K562 (cell line): ENCODE measurements around the gene FOXI1. TPM values are rescaled to one million over a fixed set of nuclear protein-coding genes. Genes with fewer than 3 reads are reported as not detected.

Source experiments
- ATAC-seq: fragments of 200-7000 bp; cut with Tn5 transposase; 3 replicates; pipeline ENCODE4 v1.9.1; 2020; ENCODE audit warnings: moderate library complexity
- BruUV-seq: library from RNA; stranded (reverse); fragments of 400-500 nt; replicated peaks from 2 replicates; lab custom pipeline; 2021; lab: Mats Ljungman, UMichigan
- CTCF ChIA-PET: fragments of 300-600 bp; formaldehyde crosslinking; extraction: SDS; loops from one replicate; lab custom pipeline; 2021; ENCODE audit warnings: low intra/inter-chr PET ratio; lab: Yijun Ruan, JAX
- POLR2A ChIA-PET: fragments of 300-600, 350-650 bp; sonication (Branson Sonifier 250); formaldehyde crosslinking; extraction: SDS; loops from one replicate; lab custom pipeline; 2021; ENCODE audit warnings: antibody characterized with exemption, inconsistent platforms; lab: Yijun Ruan, JAX
- DNase-seq, 4 experiments: peaks; one replicate each; pipeline versions ENCODE4 v3.0.0 to v3.0.0-alpha.2; 2011 to 2018; ENCODE audit warnings: low spot score in 3 of 4, mixed read lengths in 3 of 4; ENCODE audit errors: extremely low read depth in 1 of 4
- FAIRE-seq: peaks from 2 replicates; lab custom pipeline; 2011; peaks lifted over from hg19 to GRCh38; lab: Jason Lieb, UNC
- H2AFZ ChIP-seq: 2 replicates; pipeline ENCODE4 v1.6.0; 2011; ENCODE audit warnings: low read depth, low read length, control low read depth, inconsistent platforms
- H3K27ac ChIP-seq: fragments of 200-600 bp; 3 replicates; pipeline ENCODE4 v1.8.0; 2011; ENCODE audit warnings: low read depth, mild to moderate bottlenecking, control low read depth, inconsistent platforms, low read length, moderate library complexity, mixed read lengths; ENCODE audit errors: extremely low read depth
- H3K27me3 ChIP-seq, 2 experiments: fragments of 300-600 bp in 1 of 2; 2 replicates in 1 of 2; 3 replicates in 1 of 2; pipeline versions ENCODE4 v1.6.0 to v1.8.0; 2011; ENCODE audit warnings: inconsistent platforms in 2 of 2, low read length in 2 of 2, mild to moderate bottlenecking in 1 of 2, mixed read lengths in 1 of 2, moderate library complexity in 1 of 2; ENCODE audit not compliant: control insufficient read depth in 2 of 2, insufficient read depth in 2 of 2
- H3K36me3 ChIP-seq: fragments of 300-600 bp; 3 replicates; pipeline ENCODE4 v1.8.0; 2011; ENCODE audit warnings: mild to moderate bottlenecking, low read length, inconsistent platforms; ENCODE audit not compliant: control insufficient read depth, insufficient read depth
- H3K4me1 ChIP-seq, 2 experiments: fragments of 200-600 bp in 1 of 2; replicated peaks in 1 of 2; 2 replicates in 1 of 2; 3 replicates in 1 of 2; pipeline versions ENCODE4 v1.5.1 to v1.8.0; 2011; ENCODE audit warnings: inconsistent platforms in 2 of 2, low read length in 2 of 2, mild to moderate bottlenecking in 1 of 2, mixed read lengths in 1 of 2, moderate library complexity in 1 of 2; ENCODE audit not compliant: control insufficient read depth in 2 of 2, insufficient read depth in 2 of 2
- H3K4me2 ChIP-seq: 2 replicates; pipeline ENCODE4 v1.6.1; 2011; ENCODE audit warnings: low read length, control low read depth, inconsistent platforms, mixed read lengths; ENCODE audit not compliant: insufficient read depth
- H3K4me3 ChIP-seq: fragments of 200-600 bp; sonication (generic), shearing (Covaris generic); 2 replicates; pipeline ENCODE4 v1.5.1; 2016; ENCODE audit warnings: control low read depth, inconsistent platforms
- H3K79me2 ChIP-seq: fragments of 200-600 bp; 3 replicates; pipeline ENCODE4 v1.8.0; 2011; ENCODE audit warnings: low read length, inconsistent platforms; ENCODE audit not compliant: control insufficient read depth, insufficient read depth
- H3K9ac ChIP-seq, 2 experiments: 2 replicates each; pipeline versions ENCODE4 v1.6.0 to v1.6.1; 2011; ENCODE audit warnings: low read depth in 2 of 2, low read length in 2 of 2, control low read depth in 1 of 2, inconsistent platforms in 1 of 2, mild to moderate bottlenecking in 1 of 2, mixed read lengths in 1 of 2; ENCODE audit not compliant: insufficient read depth in 1 of 2
- H3K9me1 ChIP-seq: one replicate; pipeline ENCODE4 v1.6.0; 2011; ENCODE audit warnings: inconsistent platforms, mild to moderate bottlenecking, low read length, moderate library complexity; ENCODE audit not compliant: control insufficient read depth, insufficient read depth
- H3K9me3 ChIP-seq: replicated peaks from 2 replicates; pipeline ENCODE4 v1.5.1; 2011; ENCODE audit warnings: low read depth, low read length, inconsistent platforms; ENCODE audit not compliant: control insufficient read depth, insufficient read depth
- H4K20me1 ChIP-seq: replicated peaks from 2 replicates; pipeline ENCODE4 v1.6.1; 2011; ENCODE audit warnings: low read length, inconsistent platforms, mixed read lengths; ENCODE audit not compliant: control insufficient read depth, insufficient read depth
- AFF4 ChIP-seq: sonication (generic); formaldehyde crosslinking; IDR thresholded peaks from 2 replicates; pipeline ENCODE4 v1.8.0; 2023; ENCODE audit warnings: mild to moderate bottlenecking, missing genetic modification reagents
- BCOR ChIP-seq: fragments of 450-650 bp; IDR thresholded peaks from 2 replicates; pipeline ENCODE4 v1.6.1; 2016
- DDX20 ChIP-seq: fragments of 450-650 bp; IDR thresholded peaks from 2 replicates; pipeline ENCODE4 v1.6.1; 2016; ENCODE audit warnings: missing genetic modification characterization, low read depth, mild to moderate bottlenecking, missing compliant biosample characterization, moderate library complexity
- FOXP1 ChIP-seq: sonication (generic); formaldehyde crosslinking; IDR thresholded peaks from 2 replicates; pipeline ENCODE4 v1.8.0; 2022; ENCODE audit warnings: mild to moderate bottlenecking, missing genetic modification reagents
- HDAC3 ChIP-seq: fragments of 450-650 bp; IDR thresholded peaks from 2 replicates; pipeline ENCODE4 v1.6.1; 2018; ENCODE audit warnings: borderline replicate concordance, mild to moderate bottlenecking, moderate library complexity; ENCODE audit not compliant: partially characterized antibody
- HSF4 ChIP-seq: fragments of 250-450 bp; sonication (Bioruptor Pico); IDR thresholded peaks from 2 replicates; pipeline ENCODE4 v2.1.2; 2022; ENCODE audit warnings: mild to moderate bottlenecking, moderate library complexity, borderline replicate concordance
- IRF1 ChIP-seq: sonication (generic); formaldehyde crosslinking; IDR thresholded peaks from 2 replicates; pipeline ENCODE4 v1.8.0; 2022; ENCODE audit warnings: missing genetic modification reagents, mild to moderate bottlenecking, borderline replicate concordance
- KHSRP ChIP-seq: fragments of 450-650 bp; IDR thresholded peaks from 2 replicates; pipeline ENCODE4 v1.6.1; 2017
- KLF6 ChIP-seq: fragments of 250-450 bp; sonication (Bioruptor Pico); IDR thresholded peaks from 2 replicates; pipeline ENCODE4 v1.4.0; 2020; ENCODE audit warnings: mild to moderate bottlenecking, moderate library complexity, borderline replicate concordance
- RBM15 ChIP-seq: fragments of 200-400 bp; formaldehyde crosslinking; IDR thresholded peaks from 2 replicates; pipeline ENCODE4 v1.6.1; 2018; ENCODE audit warnings: mild to moderate bottlenecking, low read length, moderate library complexity; ENCODE audit not compliant: insufficient read depth
- RBM22 ChIP-seq: fragments of 200-400 bp; formaldehyde crosslinking; IDR thresholded peaks from 2 replicates; pipeline ENCODE4 v1.6.1; 2018; ENCODE audit warnings: low read length, low read depth; ENCODE audit not compliant: poor library complexity, severe bottlenecking
- SAFB ChIP-seq: fragments of 200-400 bp; formaldehyde crosslinking; IDR thresholded peaks from 2 replicates; pipeline ENCODE4 v1.6.1; 2017; ENCODE audit warnings: low read depth, low read length, borderline replicate concordance
- SNIP1 ChIP-seq: fragments of 450-650 bp; IDR thresholded peaks from 2 replicates; pipeline ENCODE4 v1.7.1; 2017; ENCODE audit warnings: low read depth, mild to moderate bottlenecking
- SRSF7 ChIP-seq: fragments of 200-400 bp; formaldehyde crosslinking; optimal IDR thresholded peaks from 2 replicates; pipeline ENCODE3; 2017; ENCODE audit warnings: mild to moderate bottlenecking, low read depth, low read length
- ZNF41 ChIP-seq: fragments of 250-450 bp; sonication (Bioruptor Pico); conservative IDR thresholded peaks from 2 replicates; pipeline ENCODE4 v1.4.0; 2020; ENCODE audit warnings: mild to moderate bottlenecking
- ZNF512 ChIP-seq: IDR thresholded peaks from 2 replicates; pipeline ENCODE4 v1.6.1; 2016; ENCODE audit warnings: missing genetic modification characterization, missing compliant biosample characterization
- WGBS: fragments of 100-300 bp; shearing (Covaris generic); methylation state at CpG from one replicate; pipeline ENCODE4 v1.1.6; 2016; ENCODE audit warnings: low coverage, mixed read lengths; ENCODE audit not compliant: insufficient coverage; ENCODE audit errors: missing lambda C conversion rate; 5-methylcytosine and 5-hydroxymethylcytosine counted together
- in situ Hi-C: fragments of 300-500 bp; cut with MboI; formaldehyde crosslinking; loops from 4 replicates; pipeline ENCODE4 v1.15.0; 2018; ENCODE audit warnings: inconsistent platforms, mixed read lengths
- intact Hi-C: fragments of 100-400 bp; cut with micrococcal nuclease; formaldehyde crosslinking; loops from 2 replicates; pipeline ENCODE4 v1.14.2; 2022
- polyA plus RNA-seq, 8 experiments: library from polyadenylated mRNA; depleted of rRNA in 4 of 8; stranded (reverse) in 5 of 8; unstranded in 3 of 8; fragments of >200 nt; fragmentation: Nextera tagmentation in 2 of 8; fragmentation: Illumina TruSeq in 1 of 8; extraction: Ambion mirVana in 2 of 8; extraction: Trizol in 1 of 8; gene quantifications; 2 replicates each; pipeline versions ENCODE4 v1.2.1 to v1.2.3, GENCODE V29; 2011 to 2014; ENCODE audit warnings: inconsistent platforms in 1 of 8, missing spikeins in 1 of 8
- total RNA-seq, 7 experiments: library from RNA; depleted of rRNA in 6 of 7; stranded (reverse); fragments of >200 nt in 6 of 7; fragmentation: Illumina TruSeq in 2 of 7; extraction: Trizol in 2 of 7; gene quantifications; 2 replicates each; pipeline versions ENCODE4 v1.2.1 to v1.2.3, GENCODE V29; 2011 to 2021; ENCODE audit warnings: low replicate concordance in 1 of 7

FOXI1 gene
- total and polyA plus RNA-seq, 9 of the 15 experiments (the other 6 are each of a cell fraction or from before 2014, with no cell fraction given), result not detected

- no peak overlapping the region for H3K27ac ChIP-seq
- H3K9me1 ChIP-seq, result no peaks in the 10 kb centered on the region
- H3K79me2 ChIP-seq, result no peaks in the 10 kb centered on the region
- H2AFZ ChIP-seq, result no peak overlapping the region
- BruUV-seq, result no TSS peak
- no peak overlapping the region for H3K4me3 ChIP-seq
- CTCF ChIA-PET, result no interaction called here
- intact Hi-C loops (no loop called here), in situ Hi-C loops (no loop called here)
- POLR2A ChIA-PET, result no interaction called here
- H4K20me1 ChIP-seq, result peaks cover 8% of the 10 kb centered on the region
- H3K4me2 ChIP-seq, result no peak overlapping the region
- peaks cover 2 to 49% of the 10 kb centered on the region in 2 experiments; a peak in 4 of 5 replicates for H3K27me3 ChIP-seq
- no peaks in the 10 kb centered on the region for H3K9me3 ChIP-seq
- ATAC-seq (no peak), FAIRE-seq (no peak), DNase-seq (no peak)
- H3K36me3 ChIP-seq, result no peaks in the 10 kb centered on the region
- no peak overlapping the region for H3K9ac ChIP-seq
- H3K4me1 ChIP-seq, result peaks cover 12 to 13% of the 10 kb centered on the region in 2 experiments; a peak in 4 of 5 replicates
- 9% methylated on average over 12 of the region's 12 CpGs for WGBS
- TF ChIP-seq IRF1 (CRISPR knock-in tag), result no peak
- no peak for TF ChIP-seq HSF4
- TF ChIP-seq ZNF41 (CRISPR knock-in tag), result no peak
- no peak for TF ChIP-seq RBM22
- no peak for TF ChIP-seq SNIP1
- TF ChIP-seq BCOR, result no peak
- TF ChIP-seq KLF6 (CRISPR knock-in tag), result no peak
- TF ChIP-seq HDAC3, result no peak
- no peak for TF ChIP-seq FOXP1
- no peak for TF ChIP-seq KHSRP
- TF ChIP-seq ZNF512 (tag), result no peak
- no peak for TF ChIP-seq SRSF7
- TF ChIP-seq DDX20 (tag), result no peak
- TF ChIP-seq SAFB, result no peak
- TF ChIP-seq RBM15, result no peak
- no peak for TF ChIP-seq AFF4
Measured at GRCh38 chr5:170147051-170147752, 41.5 kb downstream of the FOXI1 start.
